Measurements from ENCODE around the gene SCML2.

The SCML2 gene

GRCh38 chrX:18220786-18221185 is 133.7 kb downstream of the SCML2 start, which contains the start of gene BEND2:
Gene BEND2 (minus strand): TSS chrX:18220886. CDS start chrX:18220750, 136 bp downstream.
- TF ChIP-seq EZH2phosphoT487 (IDR thresholded peaks at IDR 0.05; ENCODE audit: borderline replicate concordance, low read length), result no peak
- no peak for TF ChIP-seq CTCF (IDR thresholded peaks at IDR 0.05; ENCODE audit: low read depth, low read length, poor library complexity, severe bottlenecking)
- Histone ChIP-seq H4K20me1 (ENCODE audit: control insufficient read depth, insufficient read depth, low read depth, low read length) (no peaks in the 10 kb centered on the region), H3K4me2 (ENCODE audit: low read length) (no peak within 1 kb of the TSS), H3K4me1 (ENCODE audit: control insufficient read depth, low read length) (no peaks in the 10 kb centered on the region), H3K36me3 (ENCODE audit: control insufficient read depth, low read length) (no peaks in the 10 kb centered on the region), H3K4me3 (ENCODE audit: low read length) (no peak within 1 kb of the TSS), H3K79me2 (ENCODE audit: control insufficient read depth, low read length) (no peaks in the 10 kb centered on the region), H3F3A (ENCODE audit: control insufficient read depth, insufficient read depth) (no peaks in the 10 kb centered on the region), H3K27me3 (ENCODE audit: control insufficient read depth, low read length) (no peaks in the 10 kb centered on the region), H3K27ac (ENCODE audit: low read depth, low read length) (no peak within 1 kb of the TSS), H3K9me3 (ENCODE audit: control insufficient read depth, insufficient read depth, low read length) (no peaks in the 10 kb centered on the region), H3K9me2 (replicated peaks; ENCODE audit: control insufficient read depth, low read length) (no peaks in the 10 kb centered on the region)

GRCh38 chrX:18210470-18210869 is 144.0 kb downstream of the SCML2 start:
- no peaks in the 10 kb centered on the region for H3K27me3 ChIP-seq (ENCODE audit: control insufficient read depth, low read length)
- H3K9me3 ChIP-seq (ENCODE audit: control insufficient read depth, insufficient read depth, low read length), result no peaks in the 10 kb centered on the region

GRCh38 chrX:18206657-18207056 is 147.8 kb downstream of the SCML2 start:
- no peaks in the 10 kb centered on the region for H3K27me3 ChIP-seq (ENCODE audit: control insufficient read depth, low read length)
- H3K27ac ChIP-seq (ENCODE audit: low read depth, low read length), result no peak overlapping the region
- H3K4me2 ChIP-seq (ENCODE audit: low read length), result no peak overlapping the region
- H3K4me3 ChIP-seq (ENCODE audit: low read length), result no peak overlapping the region
- H3K36me3 ChIP-seq (ENCODE audit: control insufficient read depth, low read length), result no peaks in the 10 kb centered on the region
- no peaks in the 10 kb centered on the region for H3K9me3 ChIP-seq (ENCODE audit: control insufficient read depth, insufficient read depth, low read length)
- no peaks in the 10 kb centered on the region for H3K9me2 ChIP-seq (replicated peaks; ENCODE audit: control insufficient read depth, low read length)
- H3K79me2 ChIP-seq (ENCODE audit: control insufficient read depth, low read length), result no peaks in the 10 kb centered on the region
- H3F3A ChIP-seq (ENCODE audit: control insufficient read depth, insufficient read depth), result no peaks in the 10 kb centered on the region
- H3K4me1 ChIP-seq (ENCODE audit: control insufficient read depth, low read length), result no peaks in the 10 kb centered on the region
- H4K20me1 ChIP-seq (ENCODE audit: control insufficient read depth, insufficient read depth, low read depth, low read length), result no peaks in the 10 kb centered on the region
- TF ChIP-seq CTCF (IDR thresholded peaks at IDR 0.05; ENCODE audit: low read depth, low read length, poor library complexity, severe bottlenecking) (no peak), EZH2phosphoT487 (IDR thresholded peaks at IDR 0.05; ENCODE audit: borderline replicate concordance, low read length) (no peak)

More at GRCh38 chrX:18210470-18210869, 144.0 kb downstream of the SCML2 start:
- no peak overlapping the region for H3K4me3 ChIP-seq (ENCODE audit: low read length)
- no peaks in the 10 kb centered on the region for H3K36me3 ChIP-seq (ENCODE audit: control insufficient read depth, low read length)
- no peak overlapping the region for H3K27ac ChIP-seq (ENCODE audit: low read depth, low read length)
- no peaks in the 10 kb centered on the region for H4K20me1 ChIP-seq (ENCODE audit: control insufficient read depth, insufficient read depth, low read depth, low read length)
- no peaks in the 10 kb centered on the region for H3F3A ChIP-seq (ENCODE audit: control insufficient read depth, insufficient read depth)
- no peaks in the 10 kb centered on the region for H3K4me1 ChIP-seq (ENCODE audit: control insufficient read depth, low read length)
- TF ChIP-seq CTCF (IDR thresholded peaks at IDR 0.05; ENCODE audit: low read depth, low read length, poor library complexity, severe bottlenecking) (no peak), EZH2phosphoT487 (IDR thresholded peaks at IDR 0.05; ENCODE audit: borderline replicate concordance, low read length) (no peak)
- no peaks in the 10 kb centered on the region for H3K79me2 ChIP-seq (ENCODE audit: control insufficient read depth, low read length)
- no peaks in the 10 kb centered on the region for H3K9me2 ChIP-seq (replicated peaks; ENCODE audit: control insufficient read depth, low read length)
- no peak overlapping the region for H3K4me2 ChIP-seq (ENCODE audit: low read length)

Data from DOHH2 (cell line).